Measurements from ENCODE around the gene APBB2.
A peak's percentile ranks its signal among the peaks of the same experiment; 100 is the strongest.
"Not testable (repeated sequence)": the region's sequence is repeated elsewhere in the genome, so short reads cannot be mapped to it uniquely, and the experiment has no call there.

Gene APBB2

DNA sequence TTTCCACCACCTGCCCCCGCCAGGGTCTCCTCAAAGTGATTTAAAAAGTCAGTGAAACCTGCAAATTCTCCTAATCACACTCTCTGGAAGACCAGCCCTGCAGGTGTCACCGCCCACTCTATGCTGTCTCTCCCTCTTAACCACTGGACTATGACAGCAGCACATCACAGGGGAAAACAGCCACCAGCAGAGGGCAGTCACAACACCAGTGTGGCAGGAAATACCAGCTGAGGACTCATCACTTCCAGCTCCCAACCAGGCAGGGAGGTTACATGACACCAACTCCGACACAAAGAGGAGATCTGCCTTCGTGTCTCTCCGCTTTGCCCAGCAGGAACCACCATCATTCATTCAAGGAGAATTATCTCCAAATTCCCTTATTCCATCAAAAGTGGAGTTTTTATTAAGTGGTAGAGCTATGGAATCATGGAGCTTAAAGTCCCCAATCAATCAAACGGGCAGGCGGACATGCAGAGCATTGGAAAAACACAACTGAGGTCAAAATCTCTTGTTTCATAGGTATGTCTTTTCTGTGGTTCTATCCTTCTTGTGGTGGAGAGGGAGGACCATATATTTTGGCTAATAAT, 373.3 kb downstream of the APBB2 start:
- peak; percentile 75 for DNase-seq

GRCh38 chr4:40840255-40840984, 373.9 kb downstream of the APBB2 start:
- DNase-seq, result no peak

GRCh38 chr4:40838742-40839141, 375.6 kb downstream of the APBB2 start:
- no peak for DNase-seq

DNA sequence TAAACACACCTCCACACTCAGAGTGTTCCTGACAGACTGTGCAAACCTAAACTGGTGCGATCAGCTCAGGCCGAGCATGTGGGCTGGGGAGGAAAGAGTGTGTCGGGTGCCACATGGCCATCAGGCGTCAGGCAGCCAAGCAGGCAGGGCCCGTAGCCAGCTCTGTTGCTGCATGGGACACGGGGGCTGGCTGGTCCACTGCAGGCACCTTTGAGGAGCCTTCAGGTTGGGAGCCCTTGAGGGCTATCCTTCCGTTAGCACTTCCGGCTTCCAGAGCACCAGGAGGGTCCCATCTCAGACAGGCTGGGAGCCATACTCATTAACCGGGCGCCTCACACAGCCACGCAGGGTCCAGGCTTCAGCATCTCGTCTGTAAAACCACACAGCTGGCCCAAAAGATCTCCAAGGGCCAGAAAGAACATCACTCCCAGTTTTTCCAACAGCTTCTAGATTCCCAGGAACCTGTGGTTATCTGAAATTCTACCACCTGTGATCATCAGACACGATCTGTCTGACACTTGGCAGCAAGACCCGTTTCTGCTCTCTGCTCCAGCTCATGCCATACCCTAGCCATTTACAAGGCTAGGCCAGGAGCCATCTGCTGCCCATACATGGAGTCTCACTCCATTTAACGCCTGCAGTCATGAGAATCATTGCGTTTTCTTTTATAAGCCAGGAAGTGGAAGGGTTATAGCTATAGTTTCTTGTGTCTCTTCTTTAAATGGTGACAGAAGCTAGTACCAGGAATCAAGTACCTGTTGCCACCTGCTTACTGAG, 377.1 kb downstream of the APBB2 start:
- DNase-seq, result no peak

GRCh38 chr4:40833212-40833611, 381.1 kb downstream of the APBB2 start:
- no peak for DNase-seq

DNA sequence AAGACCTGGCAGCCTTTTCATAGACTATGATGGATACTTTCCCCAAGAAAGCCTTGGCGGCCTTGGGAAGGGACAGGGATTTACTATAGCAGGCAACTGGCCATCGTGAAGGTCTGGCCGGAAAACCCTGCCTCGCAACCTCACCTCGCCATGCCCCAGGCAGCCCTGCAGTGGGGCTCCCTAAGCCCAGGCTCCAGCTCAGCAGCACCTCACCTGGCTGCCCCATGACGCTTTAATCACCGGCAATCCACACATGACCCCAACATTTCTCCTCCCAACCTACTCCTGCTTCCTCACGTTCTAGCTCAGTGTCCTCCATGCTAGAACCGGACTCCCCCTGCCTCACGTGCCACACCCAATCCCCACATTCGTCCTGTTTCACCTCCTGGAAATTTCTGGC, 382.2 kb downstream of the APBB2 start:
- DNase-seq, result no peak

DNA sequence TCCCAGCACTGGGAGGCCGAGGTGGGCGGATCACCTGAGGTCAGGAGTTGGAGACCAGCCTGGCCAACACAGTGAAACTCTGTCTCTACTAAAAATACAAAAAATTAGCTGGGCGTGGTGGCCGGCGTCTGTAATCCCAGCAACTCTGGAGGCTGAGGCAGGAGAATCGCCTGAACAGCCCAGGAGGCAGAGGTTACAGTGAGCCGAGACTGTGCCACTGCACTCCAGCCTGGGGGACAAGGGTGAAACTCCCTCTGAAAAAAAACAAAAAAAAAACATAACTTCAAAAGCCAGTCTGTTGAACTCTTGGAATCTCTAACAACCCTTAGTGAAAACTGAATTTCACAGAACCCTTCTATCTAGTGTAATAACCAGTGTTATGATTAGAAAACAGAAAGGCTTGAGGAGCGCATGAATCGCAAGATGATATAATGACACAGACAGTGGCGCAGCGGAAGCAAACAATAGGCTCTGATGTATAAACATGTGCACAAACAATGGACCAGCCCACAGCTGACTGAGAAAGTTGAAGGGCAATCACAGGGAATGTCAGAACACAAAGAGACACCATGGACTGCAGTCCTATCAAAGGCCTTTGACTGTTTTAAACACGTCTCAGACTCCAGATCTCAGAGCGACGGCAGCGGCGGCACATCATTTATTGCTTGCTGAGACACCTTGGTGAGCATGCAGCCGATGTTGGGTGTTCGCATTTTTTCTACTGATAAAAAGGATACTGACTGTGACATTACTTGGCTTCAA, 383.0 kb downstream of the APBB2 start:
- DNase-seq, result no peak

DNA sequence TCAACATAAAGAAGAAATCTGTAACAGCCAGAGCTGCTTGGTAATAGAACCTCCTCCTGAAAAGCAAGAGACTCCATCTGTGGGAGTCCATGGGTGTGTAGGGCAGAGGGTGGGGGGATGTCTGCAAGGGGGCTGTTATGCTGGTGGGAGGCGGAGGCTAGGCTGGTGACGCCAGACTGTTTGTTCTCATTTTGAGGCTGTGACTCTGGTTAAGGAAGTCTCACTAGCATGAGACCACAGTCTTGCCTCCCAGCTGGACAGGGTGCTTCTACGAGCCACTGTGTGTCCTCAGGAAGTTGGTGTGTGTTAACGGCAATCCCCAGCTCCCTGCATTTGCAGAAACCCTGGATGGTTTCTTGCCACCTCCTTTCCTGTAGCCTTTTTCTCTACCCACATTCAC, 384.8 kb downstream of the APBB2 start:
- no peak for DNase-seq

DNA sequence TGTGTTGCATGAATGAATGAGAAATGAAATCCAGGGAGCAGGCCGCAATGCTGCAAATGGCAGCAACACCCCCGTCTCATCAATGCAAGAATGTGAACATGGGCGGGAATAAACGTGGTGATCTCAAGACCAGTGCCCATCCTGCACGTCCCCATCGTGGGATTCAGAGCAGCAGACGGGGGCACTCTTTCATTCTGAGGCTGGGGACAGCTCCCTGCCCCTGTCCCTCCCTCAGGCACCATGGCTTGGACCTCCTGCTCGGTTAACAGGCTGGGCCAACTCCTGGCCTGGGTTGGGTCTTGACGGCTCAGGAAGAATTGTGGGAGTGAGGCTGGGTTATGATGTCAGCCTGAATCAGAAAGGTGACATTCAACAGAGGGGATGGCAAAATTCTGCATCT, 385.7 kb downstream of the APBB2 start:
- no peak for DNase-seq

GRCh38 chr4:40827758-40828157, 386.6 kb downstream of the APBB2 start:
- DNase-seq, result no peak

DNA sequence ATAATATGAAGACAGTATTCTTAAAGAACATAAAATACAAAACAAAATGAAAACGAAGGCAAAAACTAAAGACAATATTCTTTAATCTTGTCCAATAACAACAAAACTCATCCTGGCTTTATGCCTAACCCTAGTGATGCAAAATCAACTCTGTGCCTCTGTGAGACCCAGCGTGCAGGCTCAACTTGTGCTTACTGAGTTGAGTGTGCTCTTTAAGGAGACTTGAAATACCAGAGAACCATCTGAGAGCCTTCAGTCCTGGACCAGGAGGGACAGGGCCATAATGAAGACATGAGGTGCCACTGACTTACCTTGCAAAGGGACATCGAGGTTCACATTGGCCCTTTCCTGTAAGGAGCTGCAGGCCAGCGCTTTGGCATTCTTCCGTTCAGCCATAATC, 387.5 kb downstream of the APBB2 start:
- no peak for DNase-seq

DNA sequence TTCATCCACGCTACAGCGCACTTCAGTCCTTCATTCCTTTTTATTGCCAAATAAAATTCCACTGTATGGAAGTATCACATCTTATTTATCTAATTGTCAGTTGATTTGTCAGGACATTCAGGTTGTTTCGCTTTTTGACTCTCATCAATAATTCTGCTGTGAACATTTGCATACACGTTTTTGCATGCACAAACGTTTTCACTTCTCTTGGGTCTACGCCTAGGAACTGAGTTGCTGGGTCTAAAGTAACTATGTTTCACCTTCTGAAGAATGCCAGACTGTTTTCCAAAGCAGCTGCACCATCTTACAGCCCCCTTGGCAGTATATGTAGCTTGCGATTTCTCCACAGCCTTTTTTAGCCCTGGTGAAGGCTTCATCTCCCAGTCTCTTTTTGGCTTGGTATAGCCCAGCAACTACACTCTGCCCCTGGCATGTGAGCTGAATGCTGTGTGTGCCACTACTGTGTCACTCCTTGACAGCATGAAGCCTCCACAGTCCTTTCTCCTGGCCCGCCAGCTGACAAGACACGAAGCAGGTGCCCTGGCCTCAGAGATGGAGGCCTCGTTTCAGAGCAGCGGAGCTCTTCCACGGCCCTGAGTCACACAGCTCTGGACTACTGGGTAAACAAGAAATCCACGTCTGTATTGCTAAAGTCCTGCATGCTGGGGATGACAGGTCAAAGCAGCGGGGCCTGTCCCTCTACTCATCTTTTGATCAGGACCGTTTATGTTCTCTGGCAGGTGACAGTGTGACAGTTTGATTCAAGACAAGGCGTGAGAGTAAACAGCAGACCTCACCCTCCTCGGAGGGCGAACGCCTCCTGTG, 389.1 kb downstream of the APBB2 start:
- no peak for DNase-seq

GRCh38 chr4:40822420-40823166, 391.7 kb downstream of the APBB2 start:
- DNase-seq, result no peak

DNA sequence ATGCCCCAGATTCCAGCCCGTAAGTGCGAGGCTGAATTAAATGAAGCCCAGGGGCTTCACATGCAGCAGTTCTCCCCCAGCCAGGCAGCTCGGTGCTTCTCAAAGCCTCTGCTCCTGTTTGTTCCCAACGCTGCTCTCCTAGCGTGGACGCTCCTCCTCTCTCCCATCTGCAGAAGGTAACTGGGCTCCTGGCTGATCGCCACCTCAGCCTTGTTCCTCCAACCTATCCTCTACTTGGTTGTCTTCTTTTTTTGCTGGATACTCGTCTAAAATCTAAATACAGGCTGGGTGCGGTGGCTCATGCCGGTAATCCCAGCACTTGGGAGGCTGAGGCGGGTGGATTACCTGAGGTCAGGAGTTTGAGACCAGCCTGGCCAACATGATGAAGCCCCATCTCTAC, 394.2 kb downstream of the APBB2 start:
- DNase-seq, result no peak

DNA sequence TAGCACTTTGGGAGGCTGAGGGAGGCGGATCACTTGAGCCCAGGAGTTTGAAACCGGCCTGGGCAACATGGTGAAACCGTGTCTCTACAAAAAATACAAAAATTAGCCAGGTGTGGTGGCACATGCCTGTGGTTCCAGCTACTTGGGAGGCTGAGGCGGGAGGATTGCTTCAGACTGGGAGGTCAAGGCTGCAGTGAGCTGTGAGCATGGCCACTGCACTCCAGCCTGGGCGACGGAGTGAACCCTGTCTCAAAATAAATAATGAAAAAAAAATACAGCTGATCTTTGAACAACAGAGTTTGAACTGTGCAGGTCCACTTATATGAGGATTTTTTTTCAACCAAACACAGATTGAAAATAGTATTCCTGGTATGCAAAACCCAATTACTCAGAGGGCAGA, 397.2 kb downstream of the APBB2 start:
- not testable (repeated sequence) for DNase-seq

- no peak for DNase-seq
These were observed 401.5 kb downstream of the APBB2 start for GRCh38 chr4:40812856-40813255.

DNA sequence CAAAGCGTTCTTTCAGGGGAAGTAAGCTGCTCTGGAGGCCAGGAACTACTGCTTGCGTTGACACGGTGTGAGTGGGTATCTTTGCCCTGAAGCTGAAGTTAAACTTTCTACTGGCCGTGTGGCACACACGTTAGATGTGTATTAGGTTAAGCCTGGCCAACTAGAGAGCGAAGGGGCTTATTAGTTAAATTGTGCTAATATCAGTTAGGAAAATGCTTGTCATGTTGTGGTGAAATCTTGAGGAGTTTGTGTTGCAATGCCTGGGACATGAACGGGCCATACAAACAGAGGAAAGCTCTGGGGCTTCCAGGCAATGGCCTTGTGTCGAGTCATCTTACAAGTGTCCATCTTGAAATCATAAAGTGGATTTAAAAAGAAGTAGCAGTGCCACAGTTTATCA, 402.0 kb downstream of the APBB2 start:
- DNase-seq, result no peak

DNA sequence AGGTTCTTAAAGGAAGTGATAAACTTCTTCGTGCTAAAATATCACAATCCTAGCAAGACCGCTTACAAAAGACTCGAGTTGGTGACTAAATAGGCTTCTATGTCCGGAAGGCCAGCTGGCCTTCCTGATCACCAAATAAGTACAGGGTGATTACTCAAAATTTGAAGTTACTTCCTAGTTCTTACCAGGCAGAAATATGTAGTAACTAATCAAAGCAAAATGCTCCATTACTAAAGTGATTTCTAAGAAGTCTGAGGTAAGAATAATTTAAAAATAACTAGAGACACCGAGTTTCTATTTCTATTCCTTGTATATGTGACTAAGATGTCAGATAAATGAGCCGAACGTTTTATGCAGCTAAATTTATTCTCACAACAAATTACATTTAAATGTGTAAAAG, 402.4 kb downstream of the APBB2 start:
- no peak for DNase-seq

- no peak for DNase-seq
These were observed 405.4 kb downstream of the APBB2 start for GRCh38 chr4:40808926-40809457.

DNA sequence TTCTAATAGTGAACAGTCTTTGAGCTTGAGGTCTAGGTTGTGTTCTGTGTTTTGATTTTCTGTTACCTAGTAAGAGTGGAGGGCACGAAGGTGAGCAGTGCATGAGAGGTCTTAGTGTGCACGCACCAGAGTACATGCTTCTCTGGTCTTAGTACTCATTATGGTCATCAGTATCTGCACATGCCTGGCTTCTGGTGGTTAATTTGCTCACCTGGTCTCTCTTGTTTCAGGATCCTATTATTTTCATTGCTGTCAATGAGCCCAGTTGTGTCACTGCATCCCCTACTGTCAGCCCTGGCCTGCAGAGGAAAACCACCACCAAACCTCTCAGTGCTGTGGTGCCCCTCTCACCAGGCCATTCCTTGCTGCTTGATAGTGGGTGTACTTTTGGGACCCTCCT, 409.7 kb downstream of the APBB2 start:
- DNase-seq, result no peak

DNA sequence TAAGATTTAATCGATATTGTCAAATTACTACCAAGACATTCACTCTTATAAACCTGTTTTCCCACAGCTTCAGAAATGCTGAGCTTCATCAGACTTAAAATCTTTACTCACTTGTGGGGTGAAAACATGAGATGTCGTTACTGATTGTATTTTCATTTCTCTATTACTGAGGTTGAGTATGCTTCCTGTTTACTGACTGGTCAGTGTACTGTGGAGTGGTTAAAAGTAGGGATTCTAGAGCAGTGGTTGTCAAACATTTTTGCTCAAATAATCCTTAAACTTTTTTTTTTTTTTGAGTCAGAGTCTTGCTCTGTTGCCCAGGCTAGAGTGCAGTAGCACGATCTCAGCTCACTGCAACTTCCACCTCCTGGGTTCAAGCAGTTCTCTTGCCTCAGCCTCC, 414.3 kb downstream of the APBB2 start:
- no peak for DNase-seq

GRCh38 chr4:40789771-40790170, 424.6 kb downstream of the APBB2 start:
- DNase-seq, result no peak

Measured in hematopoietic multipotent progenitor cell treated with erythropoietin and hydrocortisone succinate and interleukin-3 and kit ligand, for 8 days (in vitro differentiated cells).